Amygdala (tissue), 56 donors: Measurements from ENCODE around the gene SUGP2.

ENCODE experiments used
- DNase-seq, 56 donors: peaks; one replicate each; lab custom pipeline; 2025; lab: John Stamatoyannopoulos, UW

SUGP2 gene

DNA sequence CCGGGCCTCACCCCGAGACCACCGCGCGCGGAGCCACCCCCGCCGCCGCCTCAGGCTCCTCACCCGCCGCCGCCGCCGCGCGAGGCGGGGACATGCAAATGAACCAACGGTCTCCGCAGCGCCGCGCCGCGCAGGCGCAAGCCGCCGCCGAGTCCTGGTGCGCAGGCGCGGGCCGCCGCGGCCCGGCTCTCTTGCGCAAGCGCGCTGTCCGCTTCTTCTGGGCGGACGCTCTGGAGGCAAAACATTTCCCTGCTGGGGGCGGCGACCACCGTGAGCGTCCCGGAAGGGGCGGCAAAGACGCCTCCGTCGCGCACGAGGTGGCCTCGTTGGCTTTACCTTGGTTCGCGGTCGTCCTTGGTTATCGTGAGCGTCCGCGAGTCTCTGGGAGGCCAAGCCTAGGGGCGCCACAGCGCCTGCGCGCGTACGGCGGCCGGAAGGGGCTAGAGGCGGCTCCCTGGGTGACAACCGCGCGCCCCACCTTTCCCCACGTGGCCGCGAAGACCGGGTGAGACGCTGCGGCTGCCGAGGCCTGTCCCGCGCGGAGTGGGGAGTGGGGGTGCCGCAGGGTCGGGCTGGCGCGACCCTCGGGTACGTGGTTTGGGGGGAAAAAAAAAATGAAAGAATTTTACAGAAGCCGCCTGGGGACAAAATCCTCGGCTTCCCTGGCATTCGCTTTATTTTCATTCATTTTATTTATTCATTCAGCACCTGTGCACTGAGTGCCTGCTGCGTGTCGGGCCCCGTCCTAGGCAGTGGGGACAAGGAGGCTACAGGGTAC lies at the start of gene SUGP2, which contains the start of gene ARMC6:
TSS of gene SUGP2 (minus strand) at position 92 of the 778 bp plus-strand sequence. CDS start 2,446 bp downstream, outside the sequence.
TSS of gene ARMC6 (plus strand) at position 178 of the 778 bp plus-strand sequence. CDS start 607 bp downstream, outside the sequence.
- DNase-seq, result peak in 53 of 56 donors; percentile 17 to 98 (median 84)

DNA sequence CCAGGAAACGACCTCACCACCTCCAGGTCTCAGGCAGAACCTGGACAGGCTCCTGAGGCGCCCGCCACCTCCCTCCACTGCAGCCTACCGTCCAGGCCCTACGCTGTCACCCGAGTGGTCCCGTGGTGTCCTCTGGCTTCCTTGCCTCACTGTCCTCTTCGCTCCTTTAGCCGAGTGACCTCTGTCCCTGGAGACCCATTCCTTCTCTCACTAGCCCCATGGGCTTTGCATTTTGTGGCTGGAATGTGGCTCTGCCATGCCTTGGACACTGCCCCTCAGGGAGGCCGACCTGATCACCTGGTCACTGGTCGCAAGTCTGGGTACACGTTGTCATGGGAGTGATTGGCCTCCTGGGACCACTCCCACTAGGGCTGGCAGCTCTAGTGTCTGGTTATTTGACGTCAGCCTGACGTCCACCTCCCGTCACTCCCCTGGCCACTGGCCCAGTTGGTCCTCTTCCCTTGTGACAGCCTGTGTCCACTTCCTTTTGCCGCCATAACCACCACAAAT lies 48.4 kb upstream of the SUGP2 start:
- DNase-seq, result no peak

DNA sequence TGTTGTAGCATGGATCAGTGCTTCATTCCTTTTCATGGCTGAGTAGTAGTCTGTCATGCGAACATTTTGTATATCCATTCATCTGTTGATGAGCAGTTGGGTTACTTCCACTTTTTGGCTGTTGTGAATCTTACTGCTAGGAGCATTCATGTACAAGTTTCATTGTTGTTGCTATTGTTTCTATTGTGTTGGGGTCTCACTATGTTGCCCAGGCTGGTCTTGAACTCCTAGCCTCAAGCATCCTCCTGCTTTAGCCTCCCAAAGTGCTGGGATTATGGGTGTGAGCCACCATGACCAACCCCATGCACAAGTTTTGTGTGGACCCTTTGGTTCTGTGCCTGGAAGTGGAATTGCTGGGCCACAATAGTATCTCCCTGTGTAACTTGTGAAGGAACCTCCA lies 46.3 kb upstream of the SUGP2 start:
- DNase-seq, result no peak

DNA sequence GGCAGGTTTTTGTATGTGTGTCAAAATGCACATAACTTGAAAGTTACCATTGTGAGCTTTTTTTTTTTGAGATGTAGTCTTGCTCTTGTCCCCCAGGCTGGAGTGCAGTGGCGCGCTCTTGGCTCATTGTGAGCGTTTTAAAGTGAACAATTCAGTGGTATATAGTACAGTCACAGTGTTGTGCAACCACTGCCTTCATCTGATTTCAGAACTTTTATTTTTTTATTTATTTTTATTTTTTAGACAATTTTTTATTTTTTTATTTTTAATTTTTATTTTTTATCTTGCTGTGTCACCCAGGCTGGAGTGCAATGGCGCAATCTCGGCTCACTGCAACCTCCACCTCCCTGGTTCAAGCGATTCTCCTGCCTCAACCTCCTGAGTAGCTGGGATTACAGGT lies 45.5 kb upstream of the SUGP2 start:
- no peak for DNase-seq

DNA sequence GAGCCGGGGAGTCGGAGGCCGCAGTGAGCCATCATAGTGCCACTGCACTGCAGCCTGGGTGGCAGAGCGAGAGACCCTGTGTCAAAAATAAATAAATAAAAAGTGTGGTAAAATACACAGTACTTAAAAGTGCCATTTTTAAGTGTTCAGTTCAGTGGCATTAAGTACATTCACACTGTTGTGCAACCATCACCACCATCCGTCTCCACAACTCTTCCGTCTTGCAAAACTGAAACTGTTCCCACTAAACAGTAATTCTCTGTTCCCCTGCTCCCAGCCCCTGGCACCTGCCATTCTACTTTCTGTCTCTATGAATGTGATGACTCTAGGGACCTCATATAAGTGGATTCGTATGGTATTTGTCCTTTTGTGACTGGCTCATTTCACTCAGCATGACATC lies 43.8 kb upstream of the SUGP2 start:
- DNase-seq, result no peak

DNA sequence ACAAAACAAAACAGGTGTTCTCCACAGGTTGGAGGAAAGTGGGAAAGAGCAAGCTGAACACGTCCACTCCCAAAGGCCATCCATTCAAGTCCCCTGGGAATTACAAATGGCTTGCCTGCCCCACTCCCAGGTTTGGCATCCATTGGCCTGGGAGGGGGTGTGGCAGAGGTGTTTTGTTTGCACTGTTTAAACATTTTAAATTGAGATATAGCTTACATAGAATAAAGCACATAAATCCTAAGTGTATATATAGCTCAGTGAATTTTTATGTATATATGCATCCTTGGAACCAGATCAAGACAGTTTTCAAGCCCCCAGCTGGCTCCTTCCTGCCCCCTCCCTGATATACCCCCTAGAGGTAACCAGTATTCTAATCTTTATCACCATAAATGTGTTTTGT lies 43.2 kb upstream of the SUGP2 start:
- DNase-seq, result no peak

DNA sequence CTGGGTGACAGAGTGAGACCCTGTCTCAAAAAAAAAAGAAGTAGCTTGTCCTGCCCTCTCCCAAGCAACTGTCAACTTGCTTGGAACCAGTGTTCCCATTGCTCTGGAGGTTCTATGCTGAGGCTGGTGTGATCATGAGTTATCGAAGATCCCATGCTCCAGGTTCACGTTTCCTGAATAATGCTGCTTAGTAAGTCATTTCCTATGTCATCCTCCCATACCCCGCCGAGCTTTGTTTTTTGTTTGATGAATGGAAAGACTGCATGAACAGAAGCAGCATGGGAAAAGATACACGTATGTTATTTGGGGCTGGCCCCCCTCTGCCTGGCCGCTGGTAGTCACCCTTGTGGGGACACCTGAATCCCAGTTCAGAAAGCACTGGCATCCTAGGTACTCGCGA lies 41.8 kb upstream of the SUGP2 start:
- no peak for DNase-seq

DNA sequence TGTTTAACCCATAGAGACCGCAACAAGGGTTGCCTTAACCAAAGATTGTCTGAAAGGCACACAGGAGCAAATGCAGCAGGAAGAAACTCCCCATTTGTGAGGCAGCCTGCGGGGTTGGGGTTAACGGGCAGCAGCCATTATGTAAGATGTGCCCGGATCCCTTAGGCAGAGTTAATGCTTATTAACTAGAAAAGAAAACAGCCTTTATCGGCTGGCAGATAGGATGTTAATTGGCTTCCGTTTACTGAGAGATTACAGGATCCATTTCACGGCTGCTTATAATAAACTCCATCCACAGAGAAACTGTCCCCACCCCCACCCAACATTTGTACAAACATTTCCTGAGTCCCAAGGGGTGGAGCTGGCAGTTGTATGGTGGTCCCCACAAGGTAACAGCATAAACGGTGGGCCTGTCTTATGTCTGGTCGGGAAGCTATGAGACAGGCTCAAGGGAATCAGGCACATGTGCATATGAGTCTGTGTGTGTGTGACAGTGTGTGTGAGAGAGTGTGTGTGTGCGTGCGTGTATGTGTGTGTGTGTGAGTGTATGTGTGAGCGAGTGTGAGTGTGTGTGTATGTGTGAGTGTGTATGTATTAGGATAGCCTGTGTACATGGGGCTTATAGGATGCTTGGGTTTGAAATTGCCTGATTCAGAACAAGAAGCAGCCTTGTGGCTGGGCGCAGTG lies 41.0 kb upstream of the SUGP2 start:
- no peak for DNase-seq

DNA sequence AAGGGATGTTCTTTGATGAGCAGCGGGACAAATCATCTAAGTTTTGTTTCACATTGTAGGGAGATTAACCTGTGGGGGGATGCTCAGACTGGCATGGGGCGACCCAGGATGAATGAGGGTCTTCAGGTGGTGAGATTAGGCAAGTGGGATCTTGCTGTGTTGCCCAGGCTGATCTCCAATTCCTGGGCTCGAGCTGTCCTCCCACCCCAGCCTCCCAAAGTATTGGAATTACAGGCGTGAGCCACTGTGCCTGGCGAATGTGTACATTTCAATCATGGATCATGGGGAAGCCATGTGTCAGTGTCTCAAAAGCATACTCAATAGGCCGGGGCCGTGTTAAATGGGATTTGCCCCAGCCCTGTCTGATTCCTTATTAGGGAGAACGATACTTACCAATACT lies 38.6 kb upstream of the SUGP2 start:
- DNase-seq, result no peak

DNA sequence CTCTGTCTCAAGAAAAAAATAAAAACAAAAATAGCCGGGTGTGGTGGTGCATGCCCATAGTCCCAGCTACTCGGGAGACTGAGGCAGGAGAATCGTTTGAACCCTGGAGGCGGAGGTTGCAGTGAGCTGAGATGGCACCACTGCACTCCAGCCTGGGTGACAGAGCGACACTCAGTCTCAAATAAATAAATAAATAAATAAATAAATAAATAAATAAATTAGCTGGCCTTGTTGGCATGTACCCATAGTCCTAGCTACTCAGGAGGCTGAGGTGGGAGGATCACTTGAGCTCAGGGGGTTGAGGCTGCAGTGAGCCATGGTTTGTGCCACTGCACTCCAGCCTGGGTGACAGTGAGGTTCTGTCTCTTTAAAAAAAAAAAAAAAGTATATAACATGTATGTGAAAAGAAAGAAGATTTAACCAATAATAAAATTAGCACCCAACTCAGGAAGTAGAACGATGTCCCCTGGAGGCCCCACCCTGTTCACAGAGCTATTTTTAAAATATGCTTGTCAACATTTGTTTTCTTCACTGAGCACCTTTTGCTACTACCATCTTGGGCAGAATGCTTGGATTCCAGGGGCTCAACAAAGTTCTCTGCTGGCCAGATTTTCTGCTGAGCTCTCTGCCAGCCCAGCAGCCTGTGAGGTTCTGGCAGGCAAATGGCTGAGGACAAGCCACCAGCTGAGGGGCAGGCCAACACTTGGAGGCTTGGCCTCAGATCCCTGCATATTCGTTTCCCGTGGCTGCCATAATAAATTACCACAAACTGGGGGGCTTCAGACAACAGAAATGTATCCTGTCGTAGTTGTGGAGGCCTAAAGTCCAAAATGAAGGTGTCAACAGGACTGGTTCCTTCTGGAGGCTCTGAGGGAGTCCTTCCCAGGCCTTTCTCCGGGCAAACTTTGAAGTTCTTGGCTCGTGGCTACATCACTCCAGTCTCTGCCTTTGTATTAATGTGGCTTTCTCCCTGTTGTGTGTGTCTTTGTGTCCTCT lies 35.6 kb upstream of the SUGP2 start:
- DNase-seq, result peak in 13 of 56 donors; percentile 2 to 46 (median 11)

DNA sequence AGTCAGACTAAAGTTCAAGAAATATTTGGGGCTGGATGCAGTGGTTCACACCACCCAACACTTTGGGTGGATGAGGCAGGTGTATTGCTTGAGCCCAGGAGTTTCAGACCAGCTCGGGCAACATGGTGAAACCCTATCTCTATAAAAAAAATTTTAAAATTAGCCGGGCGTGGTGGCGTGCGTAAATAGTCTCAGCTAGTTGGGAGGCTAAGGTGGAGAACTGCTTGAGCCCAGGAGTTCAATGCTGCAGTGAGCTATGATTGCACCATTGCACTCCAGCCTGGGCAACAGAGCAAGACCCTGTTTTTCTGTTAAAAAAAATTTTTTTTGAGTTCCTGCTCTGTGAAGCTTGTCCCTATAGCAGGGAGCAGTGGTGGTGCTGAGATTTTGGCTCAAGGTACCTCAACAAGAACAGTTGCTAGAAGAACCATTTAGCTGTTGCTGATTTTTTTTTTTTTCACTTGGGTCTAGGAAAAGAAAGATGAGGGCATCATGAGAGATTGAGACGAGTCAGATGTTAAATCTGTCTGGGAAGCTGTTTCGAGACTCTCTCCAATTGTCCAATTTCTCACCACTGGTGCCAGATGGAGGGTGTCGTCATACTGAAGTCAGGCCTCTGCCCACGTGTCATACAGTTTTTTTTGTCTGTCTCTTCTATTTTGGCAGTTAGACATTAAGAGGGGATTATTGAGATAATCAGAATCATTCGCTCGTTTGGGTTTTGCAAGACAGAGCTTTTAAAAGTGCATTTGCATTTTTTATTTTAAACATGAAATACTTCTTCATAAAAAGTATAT lies 34.2 kb upstream of the SUGP2 start:
- DNase-seq, result peak in 9 of 56 donors; percentile 6 to 42 (median 12)

DNA sequence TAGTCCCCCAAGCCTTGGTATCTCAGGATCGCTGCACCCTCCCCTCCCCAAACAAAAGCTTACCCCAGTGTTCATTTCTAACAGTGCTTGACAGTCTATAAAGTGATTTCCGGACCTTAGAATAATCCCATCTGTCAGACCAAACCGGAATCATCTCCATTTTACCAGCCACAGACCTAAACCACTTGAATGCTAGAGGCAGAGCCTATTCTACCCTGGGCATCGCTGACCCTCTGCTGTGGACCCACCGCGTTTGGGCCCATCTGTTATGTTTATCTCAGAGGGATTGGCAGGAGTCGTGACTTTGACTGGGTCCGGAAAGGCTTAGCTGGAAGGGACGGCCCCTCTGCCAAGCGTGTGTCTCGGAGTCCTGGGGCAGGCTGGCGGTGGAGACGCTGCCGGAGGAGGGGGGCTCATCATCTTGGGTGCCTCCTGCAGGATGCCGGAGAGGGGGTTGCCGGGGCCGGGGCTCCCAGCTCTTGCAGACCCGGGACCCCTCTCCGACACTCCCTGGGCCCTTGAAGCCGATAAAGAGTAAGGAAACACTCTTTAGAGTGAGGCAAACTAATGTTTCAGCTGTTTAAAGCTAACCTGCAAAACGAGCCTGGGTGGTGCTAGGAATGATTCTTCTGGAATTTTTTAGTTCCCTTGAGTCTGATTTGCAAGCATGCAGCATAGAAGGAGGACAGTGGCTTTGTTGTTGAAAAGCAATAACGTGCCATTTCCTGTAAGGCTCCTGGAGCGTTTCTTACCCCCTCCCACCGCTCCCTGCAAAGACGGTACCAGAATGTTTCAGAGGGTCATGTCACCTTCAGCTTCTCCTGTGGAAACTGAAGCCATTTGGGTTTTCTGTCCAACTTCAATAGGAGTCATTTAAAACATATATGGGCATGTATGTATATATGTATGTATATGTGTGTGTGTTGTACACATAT lies 31.8 kb upstream of the SUGP2 start:
- peak in 5 of 56 donors; percentile 2 to 24 (median 9) for DNase-seq

DNA sequence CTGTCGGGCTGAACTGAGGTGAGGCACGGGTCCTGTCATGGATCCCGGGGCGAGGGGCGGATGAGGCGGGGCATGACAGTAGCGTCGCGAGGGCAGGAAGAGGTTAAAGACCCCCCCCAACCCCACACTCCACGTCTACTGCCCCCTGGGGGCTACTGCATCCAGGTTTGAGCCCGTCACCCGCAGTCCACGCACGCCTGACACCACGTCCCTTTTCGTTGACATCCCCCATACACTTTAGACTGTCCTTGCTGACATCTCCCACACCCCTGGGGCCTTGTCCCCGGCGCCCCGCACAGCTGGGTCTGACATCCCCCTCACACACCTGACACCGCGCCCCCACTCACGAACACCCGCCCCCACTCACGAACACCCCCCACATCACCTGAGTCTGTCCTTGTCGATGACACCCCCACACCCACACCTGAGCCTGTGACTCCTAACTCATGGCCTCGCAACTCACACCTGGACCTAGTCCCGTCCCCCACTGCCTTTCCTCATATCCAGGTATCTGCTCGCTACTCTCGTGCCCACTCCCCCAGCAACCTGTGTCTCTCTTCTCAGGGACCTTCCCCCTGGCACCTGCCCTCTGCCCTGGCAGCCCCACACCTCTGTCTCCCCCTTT lies 30.9 kb upstream of the SUGP2 start:
- peak in 1 of 56 donors; percentile 34 for DNase-seq

DNA sequence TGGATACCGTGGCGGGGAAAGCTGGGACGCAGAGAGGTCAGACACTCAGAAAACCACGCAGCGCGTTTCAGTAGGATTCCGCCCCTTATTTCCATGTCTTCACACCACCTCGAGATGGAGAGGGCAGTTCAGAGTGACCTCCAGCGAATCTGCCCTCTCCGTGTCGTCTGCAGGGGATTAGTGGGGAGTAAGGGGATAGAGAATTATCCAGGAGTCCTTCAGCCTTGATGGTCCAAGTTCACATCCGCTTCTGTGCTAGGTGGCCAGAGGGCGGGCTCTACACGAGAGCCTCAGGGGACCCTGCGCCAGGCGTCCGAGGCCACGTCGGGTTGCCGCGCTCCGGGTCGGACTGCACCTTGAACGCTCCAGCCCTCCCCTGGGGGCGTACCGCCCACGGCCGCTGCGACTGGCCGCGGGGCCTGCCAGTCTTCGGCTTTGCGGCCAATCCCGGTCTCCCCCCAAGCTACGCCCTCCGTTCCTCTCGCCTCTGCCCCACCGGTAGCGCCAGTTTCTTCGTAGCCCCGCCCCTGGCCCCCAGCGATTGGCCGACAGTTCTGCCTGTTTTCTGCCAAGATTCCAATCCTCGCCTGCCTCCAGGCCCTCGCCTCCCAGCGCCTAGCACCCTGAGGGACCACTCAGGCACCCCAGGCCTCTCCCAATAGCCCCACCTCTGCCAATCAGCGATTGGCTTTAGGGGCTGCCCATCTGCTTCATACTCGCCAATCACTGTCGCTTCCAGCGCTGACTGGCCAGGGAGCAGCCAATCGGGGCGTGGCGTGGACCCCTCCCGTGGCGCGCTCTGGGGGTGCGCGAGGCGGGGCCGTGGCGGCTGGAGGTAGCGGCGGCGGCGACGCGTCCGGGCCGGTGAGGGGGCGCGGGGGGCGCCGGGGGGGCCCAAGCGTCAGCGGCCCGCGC lies 30.1 kb upstream of the SUGP2 start, which contains the start of gene SLC25A42:
TSS of gene SLC25A42 (plus strand) at position 812 of the 915 bp plus-strand sequence. CDS start 32,131 bp downstream, outside the sequence.
- peak; percentile 78 to 100 (median 100) for DNase-seq

DNA sequence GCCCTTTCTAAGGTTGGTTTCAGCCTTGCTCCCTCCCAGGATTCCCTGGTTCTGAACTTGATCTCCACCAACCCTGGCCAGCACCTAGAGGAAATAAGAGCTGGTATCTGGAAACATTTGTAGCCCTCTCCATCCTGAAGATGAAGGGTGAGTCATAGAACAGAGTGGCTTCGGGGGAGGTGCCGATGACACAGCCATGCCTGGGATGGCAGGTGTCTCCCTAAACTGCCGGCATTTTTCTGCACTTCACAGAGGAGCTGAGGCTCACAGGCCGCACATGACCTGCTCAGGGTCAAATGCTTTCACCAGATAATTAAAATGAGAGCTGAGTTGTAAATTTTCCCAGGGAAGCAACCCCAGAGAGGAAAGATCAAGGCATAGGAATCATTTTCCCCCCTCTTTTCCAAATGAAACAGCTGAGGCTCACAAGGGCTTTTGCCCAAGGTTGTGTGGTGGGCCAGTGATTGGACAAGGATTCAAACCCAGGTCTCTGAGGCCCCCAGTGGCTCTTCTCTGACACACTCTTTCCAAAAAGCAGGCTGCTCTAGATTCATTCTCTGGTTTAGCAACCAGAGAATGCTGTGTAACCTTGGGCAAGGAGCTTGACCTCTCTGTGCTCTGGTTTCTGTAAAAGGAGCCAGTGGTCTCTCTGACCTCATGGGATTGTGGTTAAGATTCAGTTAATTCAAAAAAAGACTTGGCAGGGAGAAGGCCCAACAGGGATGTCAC lies 29.3 kb upstream of the SUGP2 start:
- no peak for DNase-seq

DNA sequence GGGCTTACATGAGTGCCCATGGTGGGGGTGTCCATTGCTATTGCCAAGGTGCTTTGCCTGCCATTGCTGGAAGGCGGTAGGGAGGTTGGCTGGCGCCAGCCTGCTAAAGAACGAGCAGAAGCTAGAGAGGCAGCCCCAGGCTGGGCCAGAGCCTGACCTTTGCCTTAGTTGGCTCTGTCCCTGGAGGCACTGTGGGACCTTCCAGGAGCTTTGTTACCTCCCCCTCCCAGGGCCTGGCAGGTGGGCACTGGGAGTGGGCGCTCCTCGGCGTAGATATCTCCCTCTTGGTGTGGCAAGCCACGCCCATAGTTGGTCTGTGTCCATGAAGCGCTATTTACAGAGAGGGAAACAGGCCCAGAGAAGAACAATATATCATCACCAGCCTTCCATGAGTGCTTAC lies 28.2 kb upstream of the SUGP2 start:
- DNase-seq, result peak in 20 of 56 donors; percentile 3 to 53 (median 20)
